ENCODE data around the gene CADM1. TPM values are rescaled to one million over a fixed set of nuclear protein-coding genes. Genes with fewer than 3 reads are reported as not detected.
"Not testable (repeated sequence)": the region's sequence is repeated elsewhere in the genome, so short reads cannot be mapped to it uniquely, and the experiment has no call there.

Gene CADM1
- total RNA-seq, 1 experiment from 2014 or later: 30.8 TPM

- no peak for DNase-seq (ENCODE audit: low read depth)
Measured at GRCh38 chr11:115480611-115481010, 23.6 kb downstream of the CADM1 start.

- no peak for DNase-seq (ENCODE audit: low read depth)
Measured at GRCh38 chr11:115477410-115477809, 26.8 kb downstream of the CADM1 start.

DNA sequence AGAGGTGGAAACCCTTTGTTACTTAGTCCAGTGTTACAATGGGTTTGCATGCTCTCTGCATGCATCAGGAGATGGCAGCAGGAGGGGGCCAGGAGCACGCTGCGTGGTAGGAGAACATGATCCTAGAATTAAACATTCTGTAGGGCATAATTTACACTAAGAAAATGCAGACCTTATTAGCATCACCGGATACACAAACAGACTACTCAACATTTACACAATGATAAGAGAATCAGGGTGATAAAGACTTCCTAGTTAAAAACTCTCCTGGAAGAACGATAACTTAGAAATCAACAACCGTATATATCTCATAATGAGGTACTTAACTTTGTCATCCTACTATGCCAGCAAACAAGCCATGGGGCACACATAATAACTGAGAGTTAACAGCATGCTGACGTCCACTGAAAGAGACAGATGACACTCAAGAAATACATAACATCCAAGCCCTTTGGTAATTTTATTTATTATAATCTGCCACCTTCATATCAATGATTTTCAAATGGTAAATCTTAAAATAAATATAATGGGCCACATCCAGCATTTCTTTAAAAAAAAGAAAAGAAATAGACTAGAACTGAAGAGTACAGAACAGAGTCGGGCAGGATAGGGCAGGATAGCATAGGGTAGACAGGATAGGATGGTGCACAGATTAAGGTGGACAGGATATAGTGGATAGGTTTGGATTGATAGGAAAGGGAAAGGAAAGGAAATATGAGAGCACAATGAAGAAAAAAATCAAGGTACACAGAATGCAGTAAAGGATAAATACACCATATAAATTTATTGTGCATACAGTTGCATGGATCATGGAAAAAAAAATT lies 27.5 kb downstream of the CADM1 start:
- DNase-seq (ENCODE audit: low read depth): no peak

GRCh38 chr11:115475564-115475963 lies 28.7 kb downstream of the CADM1 start:
- no peak for DNase-seq (ENCODE audit: low read depth)

GRCh38 chr11:115474306-115474705 lies 29.9 kb downstream of the CADM1 start:
- DNase-seq (ENCODE audit: low read depth): not testable (repeated sequence)

DNA sequence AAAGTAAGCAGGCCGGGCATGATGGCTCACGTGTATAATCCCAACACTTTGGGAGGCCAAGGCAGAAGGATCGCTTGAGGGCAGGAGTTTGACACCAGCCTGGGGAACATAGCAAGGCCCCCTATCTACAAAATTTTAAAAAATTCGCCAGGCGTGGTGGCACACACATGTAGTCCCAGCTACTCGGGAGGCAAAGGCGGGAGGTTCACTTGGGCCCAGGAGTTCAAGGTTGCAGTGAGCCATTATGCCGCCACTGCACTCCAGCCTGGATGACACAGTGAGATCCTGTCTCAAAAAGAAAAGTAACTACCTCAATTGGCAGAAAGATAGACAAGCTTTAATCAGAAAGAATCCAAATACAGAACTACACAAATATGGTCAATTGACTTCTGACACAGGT lies 31.0 kb downstream of the CADM1 start:
- no peak for DNase-seq (ENCODE audit: low read depth)

GRCh38 chr11:115471367-115471766 lies 32.8 kb downstream of the CADM1 start:
- DNase-seq (ENCODE audit: low read depth): no peak

- DNase-seq (ENCODE audit: low read depth): no peak
Measured at GRCh38 chr11:115470928-115471327, 33.3 kb downstream of the CADM1 start.

DNA sequence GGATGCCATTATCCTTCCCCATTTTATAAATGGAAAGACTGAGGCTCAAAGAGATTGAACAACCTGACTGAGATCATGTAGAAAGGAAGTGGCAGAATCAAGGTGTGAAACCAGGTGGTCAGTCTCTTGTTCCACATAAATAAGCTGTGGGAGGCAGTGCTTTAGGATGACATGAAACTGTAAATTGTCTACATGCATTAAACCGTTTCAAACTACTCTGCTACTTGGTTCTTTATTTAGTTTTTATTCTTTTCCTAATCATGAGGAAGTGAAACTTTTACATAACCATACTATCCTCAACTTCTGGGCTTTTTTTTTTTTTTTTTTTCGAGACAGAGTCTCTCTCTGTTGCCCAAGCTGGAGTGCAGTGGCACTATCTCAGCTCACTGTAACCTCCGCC lies 34.9 kb downstream of the CADM1 start:
- DNase-seq (ENCODE audit: low read depth): no peak

GRCh38 chr11:115466122-115466521 lies 38.1 kb downstream of the CADM1 start:
- DNase-seq (ENCODE audit: low read depth): no peak

DNA sequence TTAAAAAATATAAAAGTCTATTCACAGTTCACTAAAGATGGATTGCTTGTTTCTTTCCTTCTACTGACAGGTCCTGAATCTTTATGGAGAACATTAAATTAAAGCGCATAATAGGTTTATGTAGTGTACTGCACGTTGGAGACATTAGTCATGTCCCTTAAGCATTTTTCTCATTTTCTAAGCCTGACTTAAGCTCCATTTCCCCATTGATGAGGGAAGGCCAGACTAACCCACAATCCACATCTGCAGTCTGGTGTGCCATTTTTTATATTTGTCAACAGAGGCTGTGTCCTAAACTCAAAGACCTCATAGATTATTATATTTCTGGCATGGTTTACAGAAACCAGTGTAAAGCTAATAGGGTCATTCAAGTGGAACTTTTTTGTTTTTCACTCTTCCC lies 39.9 kb downstream of the CADM1 start:
- peak; percentile 28 for DNase-seq (ENCODE audit: low read depth)

DNA sequence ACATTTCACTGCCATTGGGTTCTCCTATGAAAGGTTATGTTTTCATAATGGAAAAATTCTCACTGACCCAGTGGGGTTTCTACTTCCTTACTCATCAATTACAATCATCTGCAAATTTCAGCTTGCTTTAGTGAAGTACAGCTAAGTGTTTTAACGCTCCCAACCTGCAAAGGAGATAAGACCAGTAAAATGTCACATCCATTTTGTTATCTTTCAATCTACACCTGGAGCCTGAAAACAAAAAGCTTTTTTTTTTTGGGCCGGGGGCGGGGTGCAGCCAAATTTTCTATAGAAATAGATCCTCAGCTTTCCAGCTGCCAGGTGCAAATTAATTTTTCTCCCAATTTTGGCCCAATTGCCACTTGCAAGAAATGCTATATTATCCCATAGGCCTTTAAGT lies 40.6 kb downstream of the CADM1 start:
- no peak for DNase-seq (ENCODE audit: low read depth)

- DNase-seq (ENCODE audit: low read depth): no peak
Measured at GRCh38 chr11:115462757-115463156, 41.5 kb downstream of the CADM1 start.

DNA sequence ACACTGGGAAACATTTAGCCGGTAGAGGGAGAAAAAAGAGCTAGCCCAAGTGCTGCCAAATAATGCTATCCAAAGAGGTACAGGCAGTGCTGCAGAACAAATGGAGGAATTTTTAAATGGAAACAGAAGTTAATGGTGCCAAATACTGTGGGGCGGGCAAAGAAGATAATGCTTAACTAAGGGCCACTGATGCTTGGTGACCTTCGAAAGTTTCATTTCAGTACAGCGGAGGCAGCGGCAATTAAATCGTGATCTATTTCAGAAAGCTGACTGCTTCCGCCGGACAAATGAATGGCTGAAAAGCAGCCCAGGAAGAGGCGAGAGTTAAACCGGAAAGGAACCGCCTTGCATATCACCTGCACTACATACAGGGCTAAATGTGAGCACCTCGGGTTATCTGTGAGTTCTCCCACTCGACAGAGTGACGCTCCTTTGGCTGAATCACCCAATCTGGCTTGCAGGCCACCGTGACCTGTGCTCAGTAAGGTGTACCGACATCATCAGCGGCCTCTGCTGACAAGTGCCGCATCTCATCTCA lies 42.1 kb downstream of the CADM1 start:
- DNase-seq (ENCODE audit: low read depth): no peak

DNA sequence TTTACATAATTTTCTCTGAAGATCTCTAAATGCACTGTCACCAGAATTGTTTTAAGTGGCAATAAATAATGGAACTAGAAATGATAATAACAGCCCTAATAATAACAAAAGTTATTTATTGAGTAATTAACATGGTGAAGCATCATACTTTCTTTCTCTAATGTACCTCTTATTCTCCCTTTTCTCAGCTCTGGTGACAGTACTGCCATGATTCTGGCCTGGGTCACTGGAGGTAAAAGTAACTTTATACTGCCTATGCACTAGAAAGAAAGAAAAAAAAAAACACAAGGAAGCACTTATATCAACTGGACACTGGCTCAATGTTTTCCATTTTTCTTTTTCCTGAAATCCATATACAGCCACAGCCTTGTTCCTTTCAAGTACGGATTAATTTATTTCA lies 43.7 kb downstream of the CADM1 start:
- DNase-seq (ENCODE audit: low read depth): no peak

- no peak for DNase-seq (ENCODE audit: low read depth)
Measured at GRCh38 chr11:115459563-115459962, 44.7 kb downstream of the CADM1 start.

GRCh38 chr11:115458877-115459276 lies 45.3 kb downstream of the CADM1 start:
- DNase-seq (ENCODE audit: low read depth): no peak

GRCh38 chr11:115456019-115456418 lies 48.2 kb downstream of the CADM1 start:
- no peak for DNase-seq (ENCODE audit: low read depth)

DNA sequence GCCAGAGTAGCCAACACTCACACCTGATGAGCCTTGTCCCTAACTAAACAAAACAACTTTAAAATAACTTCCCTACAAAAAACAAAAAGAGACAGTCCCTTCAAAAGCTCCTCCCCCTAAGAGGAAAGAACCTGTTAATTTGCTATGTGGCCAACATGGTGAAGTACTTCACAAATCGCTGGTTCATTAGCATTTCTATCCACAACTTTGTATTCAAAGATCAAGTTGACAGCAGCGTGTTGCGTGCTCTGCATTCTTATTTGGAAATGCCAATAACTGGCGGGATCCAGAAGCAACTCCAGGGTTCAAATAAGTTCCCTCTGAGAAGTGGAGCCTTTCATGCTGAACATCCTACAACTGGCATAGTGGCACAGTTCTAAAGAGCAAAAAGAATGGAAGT lies 48.6 kb downstream of the CADM1 start:
- no peak for DNase-seq (ENCODE audit: low read depth)

GRCh38 chr11:115454525-115454924 lies 49.7 kb downstream of the CADM1 start:
- DNase-seq (ENCODE audit: low read depth): no peak

- no peak for DNase-seq (ENCODE audit: low read depth)
Measured at GRCh38 chr11:115453693-115454490, 50.3 kb downstream of the CADM1 start.

DNA sequence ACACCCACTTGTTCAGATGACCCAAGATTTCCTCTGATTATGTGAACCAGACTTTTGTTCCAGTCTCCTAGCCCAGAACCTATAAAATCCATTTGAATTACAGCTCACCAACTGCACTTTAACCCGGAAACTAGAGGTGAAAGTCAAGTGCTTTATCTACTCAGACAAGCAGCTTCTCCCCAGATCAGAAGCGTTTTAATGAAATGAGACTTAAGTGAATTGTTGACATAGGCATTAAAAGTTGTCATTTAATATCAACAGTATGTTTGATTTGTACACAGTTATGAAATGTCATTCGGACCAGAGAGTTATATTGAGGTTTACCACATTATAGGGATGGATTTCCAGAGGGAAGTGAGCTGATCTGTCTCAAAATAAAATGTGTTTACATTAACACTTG lies 52.0 kb downstream of the CADM1 start:
- no peak for DNase-seq (ENCODE audit: low read depth)
